ENCODE data around the gene NDUFC1.

DNA sequence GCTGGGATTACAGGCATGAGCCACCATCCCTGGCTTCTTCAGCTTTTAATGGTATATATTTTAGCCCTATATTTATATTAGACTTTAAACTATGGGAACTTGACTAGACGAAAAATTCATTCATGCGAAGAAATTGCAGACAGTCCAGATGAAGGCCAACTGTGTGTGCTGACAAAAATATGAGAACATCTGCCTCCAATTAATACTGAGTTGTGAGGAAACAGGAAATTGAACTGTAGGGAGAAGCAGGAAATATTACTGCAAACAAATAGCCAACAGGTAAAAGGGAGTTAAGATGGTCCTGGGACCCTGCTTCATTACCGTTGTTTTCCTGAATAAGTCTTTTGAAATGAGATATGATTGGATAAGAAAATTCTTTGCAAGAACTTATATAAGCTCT, 48.6 kb downstream of the NDUFC1 start:
- TF ChIP-seq NR2F2 (IDR thresholded peaks at IDR 0.05): no peak
- TF ChIP-seq, protein P1, sequence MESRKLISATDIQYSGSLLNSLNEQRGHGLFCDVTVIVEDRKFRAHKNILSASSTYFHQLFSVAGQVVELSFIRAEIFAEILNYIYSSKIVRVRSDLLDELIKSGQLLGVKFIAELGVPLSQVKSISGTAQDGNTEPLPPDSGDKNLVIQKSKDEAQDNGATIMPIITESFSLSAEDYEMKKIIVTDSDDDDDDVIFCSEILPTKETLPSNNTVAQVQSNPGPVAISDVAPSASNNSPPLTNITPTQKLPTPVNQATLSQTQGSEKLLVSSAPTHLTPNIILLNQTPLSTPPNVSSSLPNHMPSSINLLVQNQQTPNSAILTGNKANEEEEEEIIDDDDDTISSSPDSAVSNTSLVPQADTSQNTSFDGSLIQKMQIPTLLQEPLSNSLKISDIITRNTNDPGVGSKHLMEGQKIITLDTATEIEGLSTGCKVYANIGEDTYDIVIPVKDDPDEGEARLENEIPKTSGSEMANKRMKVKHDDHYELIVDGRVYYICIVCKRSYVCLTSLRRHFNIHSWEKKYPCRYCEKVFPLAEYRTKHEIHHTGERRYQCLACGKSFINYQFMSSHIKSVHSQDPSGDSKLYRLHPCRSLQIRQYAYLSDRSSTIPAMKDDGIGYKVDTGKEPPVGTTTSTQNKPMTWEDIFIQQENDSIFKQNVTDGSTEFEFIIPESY (IDR thresholded peaks at IDR 0.05): no peak
- no peak for TF ChIP-seq SP1 (IDR thresholded peaks at IDR 0.05)
- TF ChIP-seq, protein P2, sequence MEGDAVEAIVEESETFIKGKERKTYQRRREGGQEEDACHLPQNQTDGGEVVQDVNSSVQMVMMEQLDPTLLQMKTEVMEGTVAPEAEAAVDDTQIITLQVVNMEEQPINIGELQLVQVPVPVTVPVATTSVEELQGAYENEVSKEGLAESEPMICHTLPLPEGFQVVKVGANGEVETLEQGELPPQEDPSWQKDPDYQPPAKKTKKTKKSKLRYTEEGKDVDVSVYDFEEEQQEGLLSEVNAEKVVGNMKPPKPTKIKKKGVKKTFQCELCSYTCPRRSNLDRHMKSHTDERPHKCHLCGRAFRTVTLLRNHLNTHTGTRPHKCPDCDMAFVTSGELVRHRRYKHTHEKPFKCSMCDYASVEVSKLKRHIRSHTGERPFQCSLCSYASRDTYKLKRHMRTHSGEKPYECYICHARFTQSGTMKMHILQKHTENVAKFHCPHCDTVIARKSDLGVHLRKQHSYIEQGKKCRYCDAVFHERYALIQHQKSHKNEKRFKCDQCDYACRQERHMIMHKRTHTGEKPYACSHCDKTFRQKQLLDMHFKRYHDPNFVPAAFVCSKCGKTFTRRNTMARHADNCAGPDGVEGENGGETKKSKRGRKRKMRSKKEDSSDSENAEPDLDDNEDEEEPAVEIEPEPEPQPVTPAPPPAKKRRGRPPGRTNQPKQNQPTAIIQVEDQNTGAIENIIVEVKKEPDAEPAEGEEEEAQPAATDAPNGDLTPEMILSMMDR (IDR thresholded peaks at IDR 0.05; ENCODE audit: low read depth, low read length, missing input control): no peak
- TF ChIP-seq JUND (IDR thresholded peaks at IDR 0.05): no peak
- TF ChIP-seq YY1 (IDR thresholded peaks at IDR 0.05): no peak
- no peak for TF ChIP-seq TAF1 (conservative IDR thresholded peaks at IDR 0.05)
- TF ChIP-seq RAD21 (IDR thresholded peaks at IDR 0.05): no peak
- TF ChIP-seq, protein P3, sequence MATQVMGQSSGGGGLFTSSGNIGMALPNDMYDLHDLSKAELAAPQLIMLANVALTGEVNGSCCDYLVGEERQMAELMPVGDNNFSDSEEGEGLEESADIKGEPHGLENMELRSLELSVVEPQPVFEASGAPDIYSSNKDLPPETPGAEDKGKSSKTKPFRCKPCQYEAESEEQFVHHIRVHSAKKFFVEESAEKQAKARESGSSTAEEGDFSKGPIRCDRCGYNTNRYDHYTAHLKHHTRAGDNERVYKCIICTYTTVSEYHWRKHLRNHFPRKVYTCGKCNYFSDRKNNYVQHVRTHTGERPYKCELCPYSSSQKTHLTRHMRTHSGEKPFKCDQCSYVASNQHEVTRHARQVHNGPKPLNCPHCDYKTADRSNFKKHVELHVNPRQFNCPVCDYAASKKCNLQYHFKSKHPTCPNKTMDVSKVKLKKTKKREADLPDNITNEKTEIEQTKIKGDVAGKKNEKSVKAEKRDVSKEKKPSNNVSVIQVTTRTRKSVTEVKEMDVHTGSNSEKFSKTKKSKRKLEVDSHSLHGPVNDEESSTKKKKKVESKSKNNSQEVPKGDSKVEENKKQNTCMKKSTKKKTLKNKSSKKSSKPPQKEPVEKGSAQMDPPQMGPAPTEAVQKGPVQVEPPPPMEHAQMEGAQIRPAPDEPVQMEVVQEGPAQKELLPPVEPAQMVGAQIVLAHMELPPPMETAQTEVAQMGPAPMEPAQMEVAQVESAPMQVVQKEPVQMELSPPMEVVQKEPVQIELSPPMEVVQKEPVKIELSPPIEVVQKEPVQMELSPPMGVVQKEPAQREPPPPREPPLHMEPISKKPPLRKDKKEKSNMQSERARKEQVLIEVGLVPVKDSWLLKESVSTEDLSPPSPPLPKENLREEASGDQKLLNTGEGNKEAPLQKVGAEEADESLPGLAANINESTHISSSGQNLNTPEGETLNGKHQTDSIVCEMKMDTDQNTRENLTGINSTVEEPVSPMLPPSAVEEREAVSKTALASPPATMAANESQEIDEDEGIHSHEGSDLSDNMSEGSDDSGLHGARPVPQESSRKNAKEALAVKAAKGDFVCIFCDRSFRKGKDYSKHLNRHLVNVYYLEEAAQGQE (IDR thresholded peaks at IDR 0.05): no peak
- TF ChIP-seq, protein P4, sequence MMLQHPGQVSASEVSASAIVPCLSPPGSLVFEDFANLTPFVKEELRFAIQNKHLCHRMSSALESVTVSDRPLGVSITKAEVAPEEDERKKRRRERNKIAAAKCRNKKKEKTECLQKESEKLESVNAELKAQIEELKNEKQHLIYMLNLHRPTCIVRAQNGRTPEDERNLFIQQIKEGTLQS (IDR thresholded peaks at IDR 0.05): no peak
- no peak for TF ChIP-seq GABPA (IDR thresholded peaks at IDR 0.05 in 1 of 2, conservative IDR thresholded peaks at IDR 0.05 in 1 of 2)
- no peak for TF ChIP-seq FOXA2 (IDR thresholded peaks at IDR 0.05)

Measured in liver (tissue), 3 donors.